GM19351 (cell line): ENCODE data around the gene RASAL3.
"Not testable (repeated sequence)": the region's sequence is repeated elsewhere in the genome, so short reads cannot be mapped to it uniquely, and the experiment has no call there.

Source experiments
- ATAC-seq: cut with Tn5 transposase; IDR thresholded peaks from one replicate; pipeline ENCODE4 v1.9.1; 2021; ENCODE audit warnings: mild to moderate bottlenecking, moderate library complexity; ENCODE audit not compliant: unreplicated experiment

The RASAL3 gene

GRCh38 chr19:15421721-15422260 is 42.6 kb downstream of the RASAL3 start:
- ATAC-seq, result no peak

- ATAC-seq, result no peak
Measured at GRCh38 chr19:15421136-15421695, 43.1 kb downstream of the RASAL3 start.

- no peak for ATAC-seq
Measured at GRCh38 chr19:15419413-15420025, 44.8 kb downstream of the RASAL3 start.

GRCh38 chr19:15418579-15419412 is 45.5 kb downstream of the RASAL3 start, which contains the start of gene AKAP8L:
AKAP8L (minus strand) TSS chr19:15418988; CDS start chr19:15418923, 65 bp downstream.
- peak; percentile 95 for ATAC-seq

- no peak for ATAC-seq
Measured at GRCh38 chr19:15418231-15418578, 46.1 kb downstream of the RASAL3 start.

GRCh38 chr19:15417699-15418098 is 46.6 kb downstream of the RASAL3 start:
- ATAC-seq, result no peak

- no peak for ATAC-seq
Measured at GRCh38 chr19:15412832-15413231, 51.5 kb downstream of the RASAL3 start.

GRCh38 chr19:15411351-15411750 is 53.0 kb downstream of the RASAL3 start:
- ATAC-seq, result not testable (repeated sequence)

GRCh38 chr19:15404780-15405211 is 59.5 kb downstream of the RASAL3 start:
- ATAC-seq, result no peak

GRCh38 chr19:15404097-15404779 is 60.1 kb downstream of the RASAL3 start:
- ATAC-seq, result no peak

- ATAC-seq, result no peak
Measured at GRCh38 chr19:15403151-15403531, 61.2 kb downstream of the RASAL3 start.

GRCh38 chr19:15402411-15403150 is 61.8 kb downstream of the RASAL3 start:
- ATAC-seq, result no peak
